Activated CD4-positive, alpha-beta T cell treated with anti-CD3 and anti-CD28 coated beads, Interleukin-2, amount 10 ng/mL, durations not matched to agents 7 days and 5 days (primary cell): Measurements from ENCODE around the gene LIMS4. TPM values are rescaled to one million over a fixed set of nuclear protein-coding genes. Genes with fewer than 3 reads are reported as not detected.
"Not testable (repeated sequence)": the region's sequence is repeated elsewhere in the genome, so short reads cannot be mapped to it uniquely, and the experiment has no call there.

Experiments
- CTCF ChIA-PET: fragments of 350-600 bp; sonication (Branson Sonifier 250); formaldehyde crosslinking; loops from one replicate; lab custom pipeline; 2021; ENCODE audit warnings: antibody characterized with exemption; lab: Charles Lee
- POLR2A ChIA-PET: fragments of 350-600 bp; sonication (Branson Sonifier 250); formaldehyde crosslinking; loops from one replicate; lab custom pipeline; 2021; ENCODE audit warnings: antibody characterized with exemption; lab: Charles Lee
- DNase-seq: peaks from one replicate; pipeline ENCODE4 v3.0.0-alpha.2; 2020
- H3K27ac Mint-ChIP-seq: one replicate; pipeline ENCODE4 v1.8.0; 2021; ENCODE audit warnings: mild to moderate bottlenecking, moderate library complexity, mixed read lengths
- H3K27me3 Mint-ChIP-seq: one replicate; pipeline ENCODE4 v1.8.0; 2021; ENCODE audit warnings: mixed read lengths
- H3K36me3 Mint-ChIP-seq: one replicate; pipeline ENCODE4 v1.8.0; 2021; ENCODE audit warnings: low read depth, mixed read lengths
- H3K4me1 Mint-ChIP-seq: one replicate; pipeline ENCODE4 v1.8.0; 2021; ENCODE audit warnings: mixed read lengths
- H3K4me3 Mint-ChIP-seq: one replicate; pipeline ENCODE4 v1.8.0; 2021; ENCODE audit warnings: mild to moderate bottlenecking, moderate library complexity, mixed read lengths
- H3K9me3 Mint-ChIP-seq: one replicate; pipeline ENCODE4 v1.8.0; 2021; ENCODE audit warnings: mixed read lengths
- total RNA-seq, 2 experiments: library from RNA; stranded (reverse); gene quantifications; one replicate each; pipeline ENCODE4 v1.2.3, GENCODE V29; 2021

LIMS4 gene, protein sequence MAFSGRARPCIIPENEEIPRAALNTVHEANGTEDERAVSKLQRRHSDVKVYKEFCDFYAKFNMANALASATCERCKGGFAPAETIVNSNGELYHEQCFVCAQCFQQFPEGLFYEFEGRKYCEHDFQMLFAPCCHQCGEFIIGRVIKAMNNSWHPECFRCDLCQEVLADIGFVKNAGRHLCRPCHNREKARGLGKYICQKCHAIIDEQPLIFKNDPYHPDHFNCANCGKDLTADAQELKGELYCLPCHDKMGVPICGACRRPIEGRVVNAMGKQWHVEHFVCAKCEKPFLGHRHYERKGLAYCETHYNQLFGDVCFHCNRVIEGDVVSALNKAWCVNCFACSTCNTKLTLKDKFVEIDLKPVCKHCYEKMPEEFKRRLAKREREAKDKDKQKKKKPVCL
- total RNA-seq = not detected

DNA sequence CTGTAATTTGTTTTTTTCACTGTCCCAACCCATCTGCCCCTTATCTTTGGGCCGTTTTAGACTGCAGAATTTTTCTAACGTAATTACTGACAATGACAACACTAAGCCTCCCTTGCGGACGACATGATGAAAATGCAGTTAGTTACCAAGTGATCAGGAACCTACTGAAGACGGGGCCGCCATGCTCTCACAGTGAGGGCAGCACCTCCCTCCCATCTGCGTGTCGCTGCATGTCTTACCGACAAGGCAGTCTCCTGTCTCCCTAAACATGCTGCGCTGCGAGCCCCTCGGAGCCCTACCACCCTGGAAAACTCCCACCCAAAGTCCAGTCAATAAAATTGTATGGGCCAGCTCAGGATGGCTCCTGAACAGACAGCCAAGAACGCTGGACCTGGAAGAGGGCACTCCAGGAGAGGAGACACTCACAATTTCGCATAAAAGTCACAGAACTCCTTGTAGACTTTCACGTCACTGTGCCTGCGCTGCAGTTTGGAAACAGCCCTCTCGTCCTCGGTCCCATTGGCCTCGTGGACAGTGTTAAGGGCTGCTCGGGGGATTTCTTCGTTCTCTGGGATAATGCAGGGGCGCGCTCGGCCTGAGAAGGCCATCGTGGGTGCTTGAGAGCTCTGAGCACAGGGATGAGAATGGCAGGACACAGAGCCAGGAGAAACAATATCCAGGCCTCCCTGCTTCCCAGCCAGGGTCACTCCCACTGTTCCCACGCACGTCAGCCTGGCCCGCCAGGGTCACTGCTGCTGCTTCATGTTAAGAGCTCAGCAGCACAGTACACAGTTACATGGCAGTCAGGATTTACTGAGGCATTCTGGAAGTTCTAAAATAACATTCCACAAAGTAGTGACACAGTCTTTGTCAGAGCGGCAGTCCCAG is at the start of gene LIMS4:
Gene LIMS4 (minus strand): TSS at position 646 of the 888 bp plus-strand sequence. CDS start 38 bp downstream, at position 608.
- H3K27me3 Mint-ChIP-seq, H3K36me3 Mint-ChIP-seq, DNase-seq, H3K4me1 Mint-ChIP-seq, CTCF ChIA-PET, H3K9me3 Mint-ChIP-seq, H3K4me3 Mint-ChIP-seq, H3K27ac Mint-ChIP-seq, POLR2A ChIA-PET: not testable (repeated sequence)

DNA sequence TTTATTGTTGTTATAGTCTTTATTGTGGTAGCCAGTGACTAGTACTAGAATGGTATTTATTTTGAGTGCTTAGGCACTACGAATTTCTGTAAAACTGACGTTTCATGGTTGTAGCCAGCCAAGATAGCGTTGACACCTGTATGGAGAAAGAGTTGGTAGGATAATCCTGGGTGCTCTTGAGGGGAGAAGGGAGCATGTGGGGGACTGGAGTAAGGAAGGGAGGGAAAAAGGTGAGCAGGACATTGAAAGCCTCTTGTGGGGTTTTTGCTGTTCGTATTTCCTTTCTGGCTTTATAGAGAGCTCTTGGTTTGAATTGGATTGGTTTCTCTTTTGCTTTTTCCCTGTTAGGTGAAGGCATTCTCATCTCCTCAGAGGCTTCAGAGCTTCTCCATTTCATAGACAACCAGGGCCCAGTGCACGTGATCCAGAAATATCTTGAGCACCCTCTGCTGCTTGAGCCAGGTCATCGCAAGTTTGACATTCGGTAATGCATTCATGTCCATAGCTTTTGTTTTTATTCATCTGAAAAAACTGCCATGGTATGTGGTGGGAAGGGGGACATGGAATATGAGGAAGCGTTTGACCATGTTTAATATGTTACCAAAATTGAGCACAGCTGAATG is 27.2 kb upstream of the LIMS4 start:
- H3K4me1 Mint-ChIP-seq, CTCF ChIA-PET, H3K36me3 Mint-ChIP-seq, H3K9me3 Mint-ChIP-seq, H3K27ac Mint-ChIP-seq, H3K4me3 Mint-ChIP-seq, DNase-seq, POLR2A ChIA-PET, H3K27me3 Mint-ChIP-seq: not testable (repeated sequence)

DNA sequence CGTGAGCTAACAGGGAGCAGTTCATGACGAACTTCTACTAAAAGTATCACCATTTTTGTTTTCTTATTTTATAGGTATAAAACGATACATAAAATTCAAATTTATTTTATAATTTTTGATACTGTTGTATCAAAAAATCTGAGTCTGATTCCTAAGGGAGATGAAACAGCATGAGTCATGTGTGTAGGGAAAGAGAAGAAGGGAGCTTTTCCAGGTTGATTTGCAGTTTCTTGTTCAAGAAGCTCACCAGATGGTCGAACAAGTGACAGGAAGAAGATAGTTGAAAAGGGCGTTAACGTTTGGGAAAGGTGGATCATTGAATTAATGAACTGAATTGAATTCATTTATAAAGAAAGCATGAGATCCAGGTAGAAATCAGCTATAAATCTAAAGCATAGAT is 23.4 kb upstream of the LIMS4 start:
- H3K36me3 Mint-ChIP-seq, POLR2A ChIA-PET, H3K4me1 Mint-ChIP-seq, CTCF ChIA-PET, DNase-seq, H3K9me3 Mint-ChIP-seq, H3K4me3 Mint-ChIP-seq, H3K27ac Mint-ChIP-seq, H3K27me3 Mint-ChIP-seq: not testable (repeated sequence)

DNA sequence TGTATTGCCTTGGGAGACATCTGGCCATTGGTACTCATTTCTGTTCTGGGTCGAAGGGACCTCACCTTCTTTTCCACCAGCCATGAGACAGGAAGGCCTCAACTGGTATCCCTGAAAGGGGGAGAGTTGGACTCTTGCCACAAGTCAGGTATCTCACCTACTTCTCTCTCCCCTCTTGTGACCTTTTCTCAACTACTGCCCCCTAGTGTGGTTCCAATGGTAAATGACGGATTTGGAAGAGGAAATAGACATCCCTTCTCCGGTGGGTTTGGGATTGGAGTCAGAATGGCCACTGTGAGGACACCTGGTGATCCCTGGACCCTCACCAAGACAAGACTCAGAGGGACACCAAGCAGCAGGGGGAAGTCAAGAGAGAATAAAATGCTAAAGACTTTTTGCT is 21.9 kb upstream of the LIMS4 start:
- H3K27ac Mint-ChIP-seq, H3K9me3 Mint-ChIP-seq, POLR2A ChIA-PET, DNase-seq, H3K4me3 Mint-ChIP-seq, H3K27me3 Mint-ChIP-seq, H3K36me3 Mint-ChIP-seq, H3K4me1 Mint-ChIP-seq, CTCF ChIA-PET: not testable (repeated sequence)

DNA sequence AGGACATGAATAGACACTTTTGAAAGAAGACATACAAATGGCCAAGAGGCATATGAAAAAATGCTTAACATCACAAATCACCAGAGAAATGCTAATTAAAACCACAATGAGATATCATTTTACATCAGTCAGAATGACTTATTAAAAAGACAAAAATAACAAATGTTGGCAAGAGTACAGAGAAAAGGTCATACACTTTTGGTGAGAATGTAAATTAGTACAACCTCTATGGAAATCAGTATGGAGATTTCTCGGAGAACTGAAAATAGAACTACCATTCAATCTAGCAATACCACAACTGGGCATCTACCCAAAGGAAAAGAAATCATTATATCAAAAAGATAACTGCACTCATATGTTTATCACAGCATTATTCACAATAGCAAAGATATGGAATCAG is 16.4 kb upstream of the LIMS4 start:
- H3K27me3 Mint-ChIP-seq, CTCF ChIA-PET, H3K9me3 Mint-ChIP-seq, DNase-seq, H3K36me3 Mint-ChIP-seq, H3K4me3 Mint-ChIP-seq, POLR2A ChIA-PET, H3K4me1 Mint-ChIP-seq, H3K27ac Mint-ChIP-seq: not testable (repeated sequence)

DNA sequence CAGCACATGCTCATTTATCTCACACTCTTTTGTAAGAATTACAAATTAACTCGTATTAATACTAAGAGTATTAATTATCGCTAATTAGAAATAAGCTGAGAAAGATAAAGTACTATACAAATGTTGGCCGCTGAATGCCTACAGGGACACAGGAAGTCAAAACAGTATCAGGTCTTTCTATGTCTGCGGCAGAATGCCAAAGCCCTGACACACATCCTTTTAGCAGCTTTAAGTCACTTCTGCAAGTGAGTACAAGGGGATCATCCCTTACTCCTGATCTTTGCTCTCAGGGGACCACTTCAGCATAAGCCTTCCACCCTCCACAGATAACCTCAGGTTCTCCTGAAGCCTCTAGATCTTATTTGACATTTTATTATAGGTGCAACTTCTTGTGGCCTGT is 10.1 kb upstream of the LIMS4 start:
- H3K4me3 Mint-ChIP-seq, CTCF ChIA-PET, H3K36me3 Mint-ChIP-seq, H3K9me3 Mint-ChIP-seq, DNase-seq, POLR2A ChIA-PET, H3K4me1 Mint-ChIP-seq, H3K27me3 Mint-ChIP-seq, H3K27ac Mint-ChIP-seq: not testable (repeated sequence)

DNA sequence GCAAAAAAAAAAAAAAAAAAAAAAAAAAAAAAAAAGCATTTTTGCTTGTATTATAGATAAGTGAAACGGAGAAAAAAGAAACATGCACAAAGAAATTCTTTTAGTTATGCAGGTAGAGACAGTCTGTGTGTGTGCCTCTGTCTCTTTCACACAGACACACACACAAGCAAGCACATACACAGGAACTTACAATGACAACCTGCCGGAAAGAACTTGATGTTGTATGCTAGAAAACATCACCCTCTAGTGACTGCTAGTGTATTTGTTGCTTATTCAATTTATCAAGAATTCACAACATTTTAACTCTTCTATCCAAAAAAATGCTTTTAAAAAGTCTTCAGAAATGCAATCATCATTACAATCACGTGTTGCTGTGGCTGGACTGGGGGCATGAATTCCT is 8.6 kb upstream of the LIMS4 start:
- CTCF ChIA-PET, POLR2A ChIA-PET, H3K27me3 Mint-ChIP-seq, H3K4me1 Mint-ChIP-seq, DNase-seq, H3K36me3 Mint-ChIP-seq, H3K9me3 Mint-ChIP-seq, H3K4me3 Mint-ChIP-seq, H3K27ac Mint-ChIP-seq: not testable (repeated sequence)

DNA sequence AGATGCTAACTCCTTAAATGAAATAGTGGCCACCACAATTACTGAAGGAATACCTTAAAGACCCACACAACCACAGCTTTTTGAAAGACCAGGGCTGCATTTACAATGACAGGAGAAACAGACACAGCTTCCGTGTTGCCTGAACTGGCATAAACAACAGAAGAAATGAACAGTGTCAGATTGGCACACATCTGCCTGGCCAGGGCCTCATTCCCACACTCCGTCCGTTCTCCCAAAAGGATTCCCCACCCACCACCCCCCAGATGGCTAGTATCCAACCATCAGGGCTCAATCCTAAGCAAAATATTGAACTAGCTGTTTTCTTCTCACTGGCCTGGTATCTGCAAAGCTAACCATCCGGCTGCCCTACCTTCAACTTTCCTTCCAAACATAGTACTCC is 7.5 kb upstream of the LIMS4 start:
- POLR2A ChIA-PET, DNase-seq, H3K4me1 Mint-ChIP-seq: not testable (repeated sequence)

DNA sequence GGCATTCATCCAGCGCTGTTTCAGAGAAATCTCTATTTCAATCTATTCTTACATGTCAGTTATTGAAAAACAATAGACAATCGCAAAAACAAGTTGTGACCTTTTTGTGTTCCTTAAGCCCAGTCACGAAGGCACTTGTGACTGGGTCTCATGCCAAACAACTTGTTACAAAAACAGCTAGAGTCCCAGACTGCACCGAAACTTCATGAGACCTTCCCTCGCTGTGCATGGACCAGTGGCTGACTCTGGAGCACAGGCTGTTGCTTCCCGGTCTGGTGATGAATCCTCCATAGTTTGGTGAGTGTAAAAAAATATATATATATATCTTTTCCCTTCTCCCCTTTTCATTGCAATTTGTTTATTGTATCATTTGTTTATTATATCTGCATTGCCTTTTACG is 4.8 kb upstream of the LIMS4 start:
- DNase-seq, H3K4me3 Mint-ChIP-seq, H3K4me1 Mint-ChIP-seq, POLR2A ChIA-PET, CTCF ChIA-PET, H3K27me3 Mint-ChIP-seq, H3K36me3 Mint-ChIP-seq, H3K27ac Mint-ChIP-seq, H3K9me3 Mint-ChIP-seq: not testable (repeated sequence)

More for the DNA sequence above, 7.5 kb upstream of the LIMS4 start:
- H3K36me3 Mint-ChIP-seq, H3K9me3 Mint-ChIP-seq, H3K27me3 Mint-ChIP-seq, CTCF ChIA-PET, H3K4me3 Mint-ChIP-seq, H3K27ac Mint-ChIP-seq: not testable (repeated sequence)

DNA sequence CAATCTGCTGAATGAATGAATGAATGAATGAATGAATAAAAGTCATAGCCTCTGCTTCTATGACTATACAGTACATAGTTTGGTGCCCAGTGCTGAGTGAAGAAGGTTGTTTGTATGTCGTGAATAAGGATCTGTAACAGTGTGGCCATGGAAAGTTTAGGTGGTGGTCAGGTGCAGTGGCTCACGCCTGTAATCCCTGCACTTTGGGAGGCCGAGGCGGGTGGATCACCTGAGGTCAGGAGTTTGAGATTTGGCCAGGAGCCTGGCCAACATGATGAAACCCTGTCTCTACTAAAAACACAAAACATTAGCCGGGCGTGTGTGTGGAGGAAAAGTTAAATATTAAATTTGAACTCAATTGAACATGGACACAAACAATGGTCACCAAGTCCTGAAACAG is 4.3 kb upstream of the LIMS4 start:
- H3K27ac Mint-ChIP-seq, POLR2A ChIA-PET, CTCF ChIA-PET, H3K4me3 Mint-ChIP-seq, H3K9me3 Mint-ChIP-seq, H3K4me1 Mint-ChIP-seq, H3K36me3 Mint-ChIP-seq, DNase-seq, H3K27me3 Mint-ChIP-seq: not testable (repeated sequence)

DNA sequence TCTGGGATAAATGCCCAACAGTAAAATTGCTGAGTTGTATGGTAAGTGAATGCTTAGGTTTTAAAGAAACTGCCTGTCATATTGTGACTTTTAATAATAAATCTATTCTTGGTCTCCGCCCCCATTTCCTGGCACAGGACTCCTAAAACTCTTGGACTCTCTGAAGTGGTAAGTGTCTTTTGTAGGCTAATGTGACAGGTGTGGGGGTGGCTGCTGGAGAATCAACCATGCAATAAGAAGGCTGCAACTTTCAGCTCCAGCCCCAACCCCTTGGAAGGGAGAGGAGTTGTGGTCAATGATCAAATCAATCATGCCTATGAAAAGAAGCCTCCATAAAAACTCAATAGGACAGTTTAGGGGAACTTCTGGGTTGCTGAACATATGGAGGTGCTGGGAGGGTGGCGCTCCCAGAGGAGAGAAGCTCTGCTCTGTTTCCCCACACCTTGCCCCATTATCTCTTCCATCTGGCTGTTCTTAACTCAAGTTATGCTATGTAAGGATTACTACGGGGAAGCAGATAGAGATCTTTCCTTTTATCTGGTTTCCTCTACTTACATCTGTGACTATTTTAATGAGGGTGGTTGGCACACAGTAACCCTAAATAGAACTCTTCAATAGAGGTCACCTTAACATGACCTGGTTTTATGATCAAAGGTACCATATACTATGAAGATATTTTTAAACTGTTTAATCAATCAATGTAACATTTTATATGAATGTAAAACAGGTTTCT is 3.2 kb upstream of the LIMS4 start:
- H3K9me3 Mint-ChIP-seq, H3K4me3 Mint-ChIP-seq, POLR2A ChIA-PET, H3K4me1 Mint-ChIP-seq, DNase-seq, H3K27ac Mint-ChIP-seq, H3K36me3 Mint-ChIP-seq, CTCF ChIA-PET, H3K27me3 Mint-ChIP-seq: not testable (repeated sequence)

DNA sequence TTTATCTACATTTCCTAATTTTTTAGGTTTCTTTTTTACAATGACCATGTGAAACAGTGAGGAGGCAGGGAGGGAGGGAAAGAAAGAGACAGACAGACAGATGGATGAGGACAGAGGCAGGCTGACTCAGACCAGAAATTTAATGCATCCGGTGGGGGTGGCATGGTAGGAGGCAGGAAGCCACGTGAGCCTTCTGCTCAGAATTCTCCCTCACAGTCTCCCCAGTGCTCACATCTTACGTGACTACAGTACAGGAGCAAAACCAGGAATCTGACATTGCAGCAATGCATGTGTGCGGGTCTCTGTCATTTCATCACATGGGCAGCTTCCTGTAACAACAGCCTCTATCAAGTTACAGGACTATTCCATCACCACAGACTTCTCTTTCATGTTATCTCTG is 2.3 kb upstream of the LIMS4 start:
- DNase-seq, H3K4me1 Mint-ChIP-seq, H3K27ac Mint-ChIP-seq, POLR2A ChIA-PET, CTCF ChIA-PET, H3K36me3 Mint-ChIP-seq, H3K9me3 Mint-ChIP-seq, H3K27me3 Mint-ChIP-seq, H3K4me3 Mint-ChIP-seq: not testable (repeated sequence)

DNA sequence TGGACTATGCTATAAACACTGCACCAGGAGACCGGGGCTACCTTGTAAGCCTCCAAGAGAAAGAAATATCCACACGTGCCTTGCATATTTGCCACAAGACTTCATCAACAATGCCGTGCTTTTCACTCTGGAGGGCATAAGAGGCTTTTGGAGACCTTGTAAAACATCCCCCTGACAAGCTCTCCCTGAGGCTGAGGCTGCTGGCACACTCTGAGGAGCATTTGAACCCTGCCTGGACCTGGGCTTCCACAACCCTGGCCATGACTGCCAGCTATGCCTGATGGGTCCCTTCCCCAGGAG is 393 bp upstream of the LIMS4 start:
- H3K36me3 Mint-ChIP-seq, H3K27me3 Mint-ChIP-seq, DNase-seq, H3K9me3 Mint-ChIP-seq, H3K27ac Mint-ChIP-seq, H3K4me1 Mint-ChIP-seq, CTCF ChIA-PET, H3K4me3 Mint-ChIP-seq, POLR2A ChIA-PET: not testable (repeated sequence)
